Stimulated activated CD8-positive, alpha-beta memory T cell treated with anti-CD3 and anti-CD28 coated beads, Interleukin-15, amount 100 ng/mL, for 4 hours (primary cell): ENCODE results near the gene ALG2.
A peak's percentile ranks its signal among the peaks of the same experiment; 100 is the strongest.

ENCODE experiments used
- DNase-seq, 2 donors: peaks; one replicate each; pipeline ENCODE4 v3.0.0-alpha.2; 2020; ENCODE audit warnings: low read depth in 2 of 2

The ALG2 gene

GRCh38 chr9:99192786-99193465 is 28.8 kb downstream of the ALG2 start:
- no peak for DNase-seq

- DNase-seq = no peak
Observed at GRCh38 chr9:99190597-99191283, 31.0 kb downstream of the ALG2 start.

- DNase-seq = no peak
Observed at GRCh38 chr9:99189887-99190596, 31.7 kb downstream of the ALG2 start.

GRCh38 chr9:99189186-99189585 is 32.6 kb downstream of the ALG2 start:
- DNase-seq = no peak

GRCh38 chr9:99187311-99187710 is 34.4 kb downstream of the ALG2 start:
- no peak for DNase-seq

GRCh38 chr9:99185934-99186333 is 35.8 kb downstream of the ALG2 start:
- no peak for DNase-seq

GRCh38 chr9:99185348-99185632 is 36.5 kb downstream of the ALG2 start:
- DNase-seq = no peak

- peak; percentile 35 to 59 for DNase-seq
Observed at GRCh38 chr9:99184475-99185347, 37.0 kb downstream of the ALG2 start.

GRCh38 chr9:99184110-99184474 is 37.6 kb downstream of the ALG2 start:
- no peak for DNase-seq

- DNase-seq = no peak
Observed at GRCh38 chr9:99183616-99184015, 38.1 kb downstream of the ALG2 start.

- DNase-seq = no peak
Observed at GRCh38 chr9:99182356-99182755, 39.4 kb downstream of the ALG2 start.

GRCh38 chr9:99181621-99182020 is 40.1 kb downstream of the ALG2 start:
- no peak for DNase-seq

- no peak for DNase-seq
Observed at GRCh38 chr9:99181206-99181605, 40.5 kb downstream of the ALG2 start.

GRCh38 chr9:99180662-99181061 is 41.1 kb downstream of the ALG2 start:
- no peak for DNase-seq

GRCh38 chr9:99180199-99180598 is 41.5 kb downstream of the ALG2 start:
- no peak for DNase-seq

- DNase-seq = no peak
Observed at GRCh38 chr9:99178912-99179872, 42.5 kb downstream of the ALG2 start.

- DNase-seq = no peak
Observed at GRCh38 chr9:99177576-99178366, 44.0 kb downstream of the ALG2 start.

GRCh38 chr9:99176527-99177013 is 45.2 kb downstream of the ALG2 start:
- DNase-seq = no peak

- no peak for DNase-seq
Observed at GRCh38 chr9:99173570-99174504, 47.9 kb downstream of the ALG2 start.
